HG02852 (cell line): Measurements from ENCODE around the gene GUCY2D.
"Not testable (repeated sequence)": the region's sequence is repeated elsewhere in the genome, so short reads cannot be mapped to it uniquely, and the experiment has no call there.

Experiments used
- ATAC-seq: cut with Tn5 transposase; IDR thresholded peaks from one replicate; pipeline ENCODE4 v1.9.1; 2021; ENCODE audit warnings: mild to moderate bottlenecking, moderate library complexity; ENCODE audit not compliant: unreplicated experiment

GUCY2D gene

GRCh38 chr17:8001976-8002720 lies at the start of gene GUCY2D:
Gene GUCY2D, plus strand, starts transcription at chr17:8002615. Its CDS starts 433 bp downstream, at chr17:8003048.
- ATAC-seq: no peak

- ATAC-seq: not testable (repeated sequence)
These were observed 49.1 kb upstream of the GUCY2D start for GRCh38 chr17:7953266-7953665.

GRCh38 chr17:7955414-7956227 lies 46.8 kb upstream of the GUCY2D start:
- ATAC-seq: no peak

GRCh38 chr17:7956228-7956965 lies 46.0 kb upstream of the GUCY2D start:
- ATAC-seq: no peak

GRCh38 chr17:7959503-7960253 lies 42.7 kb upstream of the GUCY2D start:
- no peak for ATAC-seq

GRCh38 chr17:7961421-7961820 lies 41.0 kb upstream of the GUCY2D start:
- no peak for ATAC-seq

GRCh38 chr17:7967751-7968150 lies 34.7 kb upstream of the GUCY2D start:
- ATAC-seq: no peak

- no peak for ATAC-seq
These were observed 33.0 kb upstream of the GUCY2D start for GRCh38 chr17:7969433-7969832.

- ATAC-seq: no peak
These were observed 30.8 kb upstream of the GUCY2D start for GRCh38 chr17:7971651-7972050.

- no peak for ATAC-seq
These were observed 30.2 kb upstream of the GUCY2D start for GRCh38 chr17:7972131-7972785.

- no peak for ATAC-seq
These were observed 27.7 kb upstream of the GUCY2D start for GRCh38 chr17:7974638-7975131.

GRCh38 chr17:7977039-7977438 lies 25.4 kb upstream of the GUCY2D start:
- no peak for ATAC-seq

GRCh38 chr17:7977805-7978204 lies 24.6 kb upstream of the GUCY2D start:
- no peak for ATAC-seq

GRCh38 chr17:7982173-7982572 lies 20.2 kb upstream of the GUCY2D start:
- ATAC-seq: no peak

GRCh38 chr17:7982666-7983065 lies 19.7 kb upstream of the GUCY2D start:
- no peak for ATAC-seq

GRCh38 chr17:7984904-7985303 lies 17.5 kb upstream of the GUCY2D start:
- no peak for ATAC-seq

GRCh38 chr17:7987112-7987893 lies 15.1 kb upstream of the GUCY2D start:
- no peak for ATAC-seq

- ATAC-seq: no peak
These were observed 13.7 kb upstream of the GUCY2D start for GRCh38 chr17:7988750-7989178.
